Ovary (tissue), 3 donors: Measurements from ENCODE around the gene SRPK3.

Source experiments
- EP300 ChIP-seq: sonication (generic); formaldehyde crosslinking; IDR thresholded peaks from one replicate; pipeline ENCODE4 v1.6.1; 2017; ENCODE audit warnings: antibody characterized with exemption
- POLR2A ChIP-seq: fragments of 450-650 bp; IDR thresholded peaks from one replicate; pipeline ENCODE4 v1.6.1; 2017; ENCODE audit warnings: antibody characterized with exemption, mild to moderate bottlenecking, moderate library complexity
- TF ChIP-seq, protein P1 (sequence below), 3 donors: fragments of 450-650 bp in 2 of 3; fragments of 200-600 bp in 1 of 3; IDR thresholded peaks; one replicate each; pipeline versions ENCODE4 v1.5.1 to v1.8.0; 2016 to 2022; ENCODE audit warnings: antibody characterized with exemption in 3 of 3, mild to moderate bottlenecking in 1 of 3
- donor health status: DM: no; HTN: no; CAD: no.

DNA sequence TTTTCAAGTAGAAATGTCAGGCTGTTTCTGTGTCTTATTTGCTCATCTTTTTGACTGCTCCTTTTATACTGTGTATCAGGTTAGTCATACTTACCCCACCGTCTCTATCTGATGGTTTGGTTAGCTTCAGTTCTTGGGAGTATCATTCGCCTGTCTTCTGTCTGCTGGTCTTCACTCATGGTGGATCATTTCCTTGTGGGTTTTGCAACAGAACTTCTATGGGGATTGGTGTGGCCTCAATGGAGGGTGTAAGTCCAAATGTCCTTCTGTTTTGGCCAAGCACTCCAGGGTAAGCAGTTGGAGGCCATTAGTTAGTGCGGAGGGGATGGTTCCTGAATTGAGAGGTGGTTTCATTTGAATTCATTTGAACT is 49.0 kb upstream of the SRPK3 start:
- TF ChIP-seq, protein P1, sequence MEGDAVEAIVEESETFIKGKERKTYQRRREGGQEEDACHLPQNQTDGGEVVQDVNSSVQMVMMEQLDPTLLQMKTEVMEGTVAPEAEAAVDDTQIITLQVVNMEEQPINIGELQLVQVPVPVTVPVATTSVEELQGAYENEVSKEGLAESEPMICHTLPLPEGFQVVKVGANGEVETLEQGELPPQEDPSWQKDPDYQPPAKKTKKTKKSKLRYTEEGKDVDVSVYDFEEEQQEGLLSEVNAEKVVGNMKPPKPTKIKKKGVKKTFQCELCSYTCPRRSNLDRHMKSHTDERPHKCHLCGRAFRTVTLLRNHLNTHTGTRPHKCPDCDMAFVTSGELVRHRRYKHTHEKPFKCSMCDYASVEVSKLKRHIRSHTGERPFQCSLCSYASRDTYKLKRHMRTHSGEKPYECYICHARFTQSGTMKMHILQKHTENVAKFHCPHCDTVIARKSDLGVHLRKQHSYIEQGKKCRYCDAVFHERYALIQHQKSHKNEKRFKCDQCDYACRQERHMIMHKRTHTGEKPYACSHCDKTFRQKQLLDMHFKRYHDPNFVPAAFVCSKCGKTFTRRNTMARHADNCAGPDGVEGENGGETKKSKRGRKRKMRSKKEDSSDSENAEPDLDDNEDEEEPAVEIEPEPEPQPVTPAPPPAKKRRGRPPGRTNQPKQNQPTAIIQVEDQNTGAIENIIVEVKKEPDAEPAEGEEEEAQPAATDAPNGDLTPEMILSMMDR (IDR thresholded peaks at IDR 0.05) = no peak
- TF ChIP-seq POLR2A = no peak
- TF ChIP-seq EP300 = no peak
